WTC11 (cell line): ENCODE results near the gene TYROBP. TPM values are rescaled to one million over a fixed set of nuclear protein-coding genes. Genes with fewer than 3 reads are reported as not detected.

Source experiments
- ATAC-seq: fragments of 200-7000 bp; cut with Tn5 transposase; 2 replicates; pipeline ENCODE4 v1.10.0; 2021; ENCODE audit warnings: mild to moderate bottlenecking, moderate library complexity
- CTCF ChIA-PET: fragments of 300-600 bp; sonication (Branson Sonifier 250); formaldehyde crosslinking; loops from one replicate; lab custom pipeline; 2021; ENCODE audit warnings: antibody characterized with exemption; lab: Charles Lee
- POLR2A ChIA-PET: fragments of 350-600 bp; sonication (Branson Sonifier 250); formaldehyde crosslinking; loops from one replicate; lab custom pipeline; 2021; ENCODE audit warnings: antibody characterized with exemption; lab: Charles Lee
- DNase-seq: peaks from one replicate; pipeline ENCODE4 v3.0.0; 2021; ENCODE audit warnings: low spot score
- H3K27ac Mint-ChIP-seq: 2 replicates; pipeline ENCODE4 v1.8.0; 2021; ENCODE audit warnings: mixed read lengths
- H3K27me3 Mint-ChIP-seq: 2 replicates; pipeline ENCODE4 v1.8.0; 2021; ENCODE audit warnings: low read depth, mild to moderate bottlenecking, moderate library complexity, mixed read lengths
- H3K36me3 Mint-ChIP-seq: 2 replicates; pipeline ENCODE4 v1.8.0; 2021; ENCODE audit warnings: mixed read lengths
- H3K4me1 Mint-ChIP-seq: 2 replicates; pipeline ENCODE4 v1.8.0; 2022; ENCODE audit warnings: mixed read lengths
- H3K4me3 Mint-ChIP-seq: 2 replicates; pipeline ENCODE4 v1.8.0; 2021; ENCODE audit warnings: mild to moderate bottlenecking, moderate library complexity, mixed read lengths
- H3K9me3 Mint-ChIP-seq: 2 replicates; pipeline ENCODE4 v1.8.0; 2021; ENCODE audit warnings: mixed read lengths
- ATF1 ChIP-seq: sonication (generic); formaldehyde crosslinking; IDR thresholded peaks from 2 replicates; pipeline ENCODE4 v1.8.1; 2023; ENCODE audit warnings: mild to moderate bottlenecking, moderate library complexity, missing genetic modification reagents
- ELF4 ChIP-seq: sonication (generic); formaldehyde crosslinking; IDR thresholded peaks from 2 replicates; pipeline ENCODE4 v1.8.1; 2022; ENCODE audit warnings: low read depth, mild to moderate bottlenecking, moderate library complexity, missing genetic modification reagents
- EMX1 ChIP-seq: fragments of 250-450 bp; sonication (Bioruptor Pico); IDR thresholded peaks from 2 replicates; pipeline ENCODE4 v1.8.0; 2021; ENCODE audit warnings: mild to moderate bottlenecking
- FOXK1 ChIP-seq: sonication (generic); formaldehyde crosslinking; IDR thresholded peaks from 2 replicates; pipeline ENCODE4 v1.8.0; 2022; ENCODE audit warnings: mild to moderate bottlenecking, moderate library complexity, missing genetic modification reagents
- GRHL2 ChIP-seq: fragments of 250-450 bp; sonication (Bioruptor Pico); IDR thresholded peaks from 2 replicates; pipeline ENCODE4 v1.8.0; 2022; ENCODE audit warnings: mild to moderate bottlenecking, moderate library complexity; ENCODE audit not compliant: insufficient replicate concordance, severe bottlenecking
- GTF2I ChIP-seq: fragments of 250-450 bp; sonication (Bioruptor Pico); conservative IDR thresholded peaks from 2 replicates; pipeline ENCODE4 v1.4.0; 2021; ENCODE audit warnings: mild to moderate bottlenecking
- HMGXB4 ChIP-seq: sonication (generic); formaldehyde crosslinking; IDR thresholded peaks from 2 replicates; pipeline ENCODE4 v1.8.1; 2023; ENCODE audit warnings: mild to moderate bottlenecking, moderate library complexity, missing genetic modification reagents
- IRF1 ChIP-seq: sonication (generic); formaldehyde crosslinking; IDR thresholded peaks from 2 replicates; pipeline ENCODE4 v1.8.0; 2023; ENCODE audit warnings: missing genetic modification reagents
- MAX ChIP-seq: sonication (generic); formaldehyde crosslinking; IDR thresholded peaks from 2 replicates; pipeline ENCODE4 v1.8.0; 2022; ENCODE audit warnings: mild to moderate bottlenecking, missing genetic modification reagents
- NFYB ChIP-seq: sonication (generic); formaldehyde crosslinking; conservative IDR thresholded peaks from 2 replicates; pipeline ENCODE4 v1.8.0; 2022; ENCODE audit warnings: low read depth, missing genetic modification reagents
- NR3C1 ChIP-seq: sonication (generic); formaldehyde crosslinking; conservative IDR thresholded peaks from 2 replicates; pipeline ENCODE4 v1.8.1; 2023; ENCODE audit warnings: low read depth, mild to moderate bottlenecking, missing genetic modification reagents
- PRDM15 ChIP-seq: sonication (generic); formaldehyde crosslinking; IDR thresholded peaks from 2 replicates; pipeline ENCODE4 v1.8.0; 2022; ENCODE audit warnings: missing genetic modification reagents
- TCF7 ChIP-seq: sonication (generic); formaldehyde crosslinking; IDR thresholded peaks from 2 replicates; pipeline ENCODE4 v1.8.0; 2022; ENCODE audit warnings: mild to moderate bottlenecking, low read depth, missing genetic modification reagents, moderate library complexity
- USF2 ChIP-seq: sonication (generic); formaldehyde crosslinking; IDR thresholded peaks from 2 replicates; pipeline ENCODE4 v1.8.1; 2023; ENCODE audit warnings: mild to moderate bottlenecking, missing genetic modification reagents, moderate library complexity
- ZBTB43 ChIP-seq: sonication (generic); formaldehyde crosslinking; IDR thresholded peaks from 2 replicates; pipeline ENCODE4 v1.8.1; 2023; ENCODE audit warnings: mild to moderate bottlenecking, missing genetic modification reagents
- ZNF219 ChIP-seq: sonication (generic); formaldehyde crosslinking; IDR thresholded peaks from 2 replicates; pipeline ENCODE4 v1.8.0; 2023; ENCODE audit warnings: missing genetic modification reagents, mild to moderate bottlenecking, borderline replicate concordance
- ZNF396 ChIP-seq: fragments of 250-450 bp; sonication (Bioruptor Pico); IDR thresholded peaks from 2 replicates; pipeline ENCODE4 v1.8.0; 2021; ENCODE audit warnings: mild to moderate bottlenecking, moderate library complexity, borderline replicate concordance
- ZNF416 ChIP-seq: fragments of 250-450 bp; sonication (Bioruptor Pico); IDR thresholded peaks from 2 replicates; pipeline ENCODE4 v1.9.0; 2021; ENCODE audit warnings: mild to moderate bottlenecking, inconsistent platforms
- ZNF671 ChIP-seq: fragments of 250-450 bp; sonication (Bioruptor Pico); IDR thresholded peaks from 2 replicates; pipeline ENCODE4 v1.8.0; 2021; ENCODE audit warnings: mild to moderate bottlenecking
- total RNA-seq: library from RNA; stranded (reverse); gene quantifications from 3 replicates; pipeline ENCODE4 v1.2.3, GENCODE V29; 2021

TYROBP gene
- total RNA-seq, 1 experiment from 2014 or later = 0.46 TPM

- TF ChIP-seq USF2 (CRISPR knock-in tag) (no peak), PRDM15 (no peak), ELF4 (CRISPR knock-in tag) (no peak), MAX (CRISPR knock-in tag) (no peak)
Observed at GRCh38 chr19:35949131-35949530, 41.0 kb upstream of the TYROBP start (continued).

GRCh38 chr19:35946203-35946602, 38.1 kb upstream of the TYROBP start:
- Mint-ChIP-seq H3K9me3 (no peaks in the 10 kb centered on the region), H3K4me3 (no peak overlapping the region), H3K27ac (no peak overlapping the region), H3K36me3 (peaks cover 9% of the 10 kb centered on the region), H3K27me3 (no peaks in the 10 kb centered on the region; the same call in 1 of the 2 replicates), H3K4me1 (peaks cover 8% of the 10 kb centered on the region)
- POLR2A ChIA-PET = no interaction called here
- no peak for ATAC-seq
- DNase-seq = no peak
- TF ChIP-seq NR3C1 (CRISPR knock-in tag) (no peak), NFYB (CRISPR knock-in tag) (no peak), GTF2I (CRISPR knock-in tag) (no peak), FOXK1 (CRISPR knock-in tag) (no peak), ZNF416 (no peak), ELF4 (CRISPR knock-in tag) (no peak), IRF1 (CRISPR knock-in tag) (no peak), TCF7 (CRISPR knock-in tag) (no peak), ZNF219 (no peak), GRHL2 (CRISPR knock-in tag) (no peak), ZNF396 (CRISPR knock-in tag) (no peak), ATF1 (CRISPR knock-in tag) (no peak), ZNF671 (no peak), EMX1 (no peak), ZBTB43 (CRISPR knock-in tag) (no peak), USF2 (CRISPR knock-in tag) (no peak), HMGXB4 (CRISPR knock-in tag) (no peak)
- CTCF ChIA-PET = interaction anchor here (1.0 to 1.2 kb wide), 2 partner anchors 32 to 198 kb away, joined by 3 to 4 read pairs; partner anchors contain the start of gene LIN37
